IPS-20b (cell line): ENCODE data around the gene SNX19.
"Not testable (repeated sequence)": the region's sequence is repeated elsewhere in the genome, so short reads cannot be mapped to it uniquely, and the experiment has no call there.

Experiments
- H3K27ac ChIP-seq: one replicate; pipeline ENCODE4 v1.5.1; 2013; ENCODE audit warnings: low read length
- H3K27me3 ChIP-seq: 2 replicates; pipeline ENCODE4 v1.6.1; 2013; ENCODE audit warnings: mild to moderate bottlenecking, low read length, inconsistent platforms; ENCODE audit not compliant: insufficient read depth
- H3K36me3 ChIP-seq: 2 replicates; pipeline ENCODE4 v1.6.1; 2013; ENCODE audit warnings: low read depth, mild to moderate bottlenecking, inconsistent platforms, low read length, moderate library complexity; ENCODE audit not compliant: insufficient read depth
- H3K4me1 ChIP-seq: 2 replicates; pipeline ENCODE4 v1.6.1; 2013; ENCODE audit warnings: mild to moderate bottlenecking, control low read depth, inconsistent platforms, low read length, moderate library complexity; ENCODE audit not compliant: insufficient read depth
- H3K4me3 ChIP-seq: 2 replicates; pipeline ENCODE4 v1.5.1; 2013; ENCODE audit warnings: mild to moderate bottlenecking, low read length, inconsistent platforms
- H3K9ac ChIP-seq: 2 replicates; pipeline ENCODE4 v1.6.1; 2013; ENCODE audit warnings: low read depth, mild to moderate bottlenecking, inconsistent platforms, low read length, moderate library complexity
- H3K9me3 ChIP-seq: 2 replicates; pipeline ENCODE4 v1.6.1; 2013; ENCODE audit warnings: mild to moderate bottlenecking, low read depth, low read length, inconsistent platforms; ENCODE audit not compliant: insufficient read depth

Gene SNX19

GRCh38 chr11:130920612-130921011 lies 4.3 kb upstream of the SNX19 start:
- Histone ChIP-seq H3K4me3 (peak overlapping the region; percentile 7; the same call in 1 of the 2 replicates), H3K27me3 (peaks cover 18% of the 10 kb centered on the region), H3K4me1 (peaks cover 14% of the 10 kb centered on the region; the same call in 1 of the 2 replicates)
- H3K36me3 ChIP-seq, H3K27ac ChIP-seq, H3K9me3 ChIP-seq, H3K9ac ChIP-seq: not testable (repeated sequence)

GRCh38 chr11:130918081-130918480 lies 1.8 kb upstream of the SNX19 start:
- Histone ChIP-seq H3K9me3 (no peaks in the 10 kb centered on the region), H3K27ac (no peak overlapping the region), H3K4me1 (peaks cover 15% of the 10 kb centered on the region; the same call in 1 of the 2 replicates)

GRCh38 chr11:130916910-130917309 lies 631 bp upstream of the SNX19 start:
- Histone ChIP-seq H3K36me3 (peaks cover 20% of the 10 kb centered on the region; the same call in 1 of the 2 replicates), H3K4me1 (peaks cover 15% of the 10 kb centered on the region; the same call in 1 of the 2 replicates), H3K9me3 (no peaks in the 10 kb centered on the region), H3K27ac (no peak overlapping the region), H3K4me3 (peak overlapping the region; percentile 94), H3K9ac (peak overlapping the region; percentile 54; the same call in 1 of the 2 replicates), H3K27me3 (peaks cover 18% of the 10 kb centered on the region)

More at GRCh38 chr11:130918081-130918480, 1.8 kb upstream of the SNX19 start:
- no peak overlapping the region for H3K4me3 ChIP-seq
- peaks cover 13% of the 10 kb centered on the region; the same call in 1 of the 2 replicates for H3K36me3 ChIP-seq
- H3K9ac ChIP-seq: no peak overlapping the region
- H3K27me3 ChIP-seq: peaks cover 18% of the 10 kb centered on the region

GRCh38 chr11:130915603-130916237 lies 559 bp downstream of the SNX19 start:
- H3K9ac ChIP-seq: peak overlapping the region; percentile 84; the same call in 1 of the 2 replicates

GRCh38 chr11:130913268-130913667 lies 3.0 kb downstream of the SNX19 start:
- 0 out of 2 replicates have a peak, but pooled peaks cover 5% of the 10 kb centered on the region for H3K4me1 ChIP-seq
- H3K4me3 ChIP-seq: no peak overlapping the region
- H3K9me3 ChIP-seq: no peaks in the 10 kb centered on the region
- no peak overlapping the region for H3K9ac ChIP-seq
- H3K36me3 ChIP-seq: peaks cover 45% of the 10 kb centered on the region
- H3K27ac ChIP-seq: no peak overlapping the region
- peaks cover 18% of the 10 kb centered on the region for H3K27me3 ChIP-seq

More at GRCh38 chr11:130915603-130916237, 559 bp downstream of the SNX19 start:
- Histone ChIP-seq H3K4me3 (peak overlapping the region; percentile 94), H3K27me3 (peaks cover 18% of the 10 kb centered on the region), H3K9me3 (no peaks in the 10 kb centered on the region), H3K4me1 (peaks cover 12% of the 10 kb centered on the region; the same call in 1 of the 2 replicates), H3K36me3 (peaks cover 20% of the 10 kb centered on the region), H3K27ac (no peak overlapping the region)

- no peak overlapping the region for H3K9ac ChIP-seq
These were observed 3.7 kb downstream of the SNX19 start for GRCh38 chr11:130912552-130912951.

GRCh38 chr11:130911306-130911705 lies 5.0 kb downstream of the SNX19 start:
- no peaks in the 10 kb centered on the region for H3K27me3 ChIP-seq
- 0 out of 2 replicates have a peak, but pooled peaks cover 5% of the 10 kb centered on the region for H3K4me1 ChIP-seq
- H3K36me3 ChIP-seq: peaks cover 64% of the 10 kb centered on the region
- no peak overlapping the region for H3K4me3 ChIP-seq
- H3K9me3 ChIP-seq: no peaks in the 10 kb centered on the region
- no peak overlapping the region for H3K27ac ChIP-seq
- no peak overlapping the region for H3K9ac ChIP-seq

More at GRCh38 chr11:130912552-130912951, 3.7 kb downstream of the SNX19 start:
- peaks cover 52% of the 10 kb centered on the region for H3K36me3 ChIP-seq
- H3K4me1 ChIP-seq: 0 out of 2 replicates have a peak, but pooled peaks cover 5% of the 10 kb centered on the region
- peaks cover 10% of the 10 kb centered on the region for H3K27me3 ChIP-seq
- no peak overlapping the region for H3K4me3 ChIP-seq
- H3K9me3 ChIP-seq: no peaks in the 10 kb centered on the region
- no peak overlapping the region for H3K27ac ChIP-seq

GRCh38 chr11:130909650-130910049 lies 6.6 kb downstream of the SNX19 start:
- H3K9me3 ChIP-seq: no peaks in the 10 kb centered on the region
- peaks cover 81% of the 10 kb centered on the region for H3K36me3 ChIP-seq
- no peak overlapping the region for H3K27ac ChIP-seq

GRCh38 chr11:130908770-130909625 lies 7.3 kb downstream of the SNX19 start:
- H3K36me3 ChIP-seq: peaks cover 83% of the 10 kb centered on the region

More at GRCh38 chr11:130909650-130910049, 6.6 kb downstream of the SNX19 start:
- H3K4me1 ChIP-seq: no peaks in the 10 kb centered on the region
- H3K27me3 ChIP-seq: no peaks in the 10 kb centered on the region
- H3K4me3 ChIP-seq: no peak overlapping the region
- no peak overlapping the region for H3K9ac ChIP-seq

GRCh38 chr11:130908061-130908460 lies 8.2 kb downstream of the SNX19 start:
- H3K27me3 ChIP-seq: no peaks in the 10 kb centered on the region
- H3K4me3 ChIP-seq: no peak overlapping the region
- no peaks in the 10 kb centered on the region for H3K4me1 ChIP-seq
- H3K36me3 ChIP-seq: peaks cover 82% of the 10 kb centered on the region
- no peak overlapping the region for H3K9ac ChIP-seq
- no peak overlapping the region for H3K27ac ChIP-seq
- H3K9me3 ChIP-seq: no peaks in the 10 kb centered on the region

More at GRCh38 chr11:130908770-130909625, 7.3 kb downstream of the SNX19 start:
- H3K4me3 ChIP-seq: no peak overlapping the region
- no peaks in the 10 kb centered on the region for H3K9me3 ChIP-seq
- H3K27me3 ChIP-seq: no peaks in the 10 kb centered on the region
- no peaks in the 10 kb centered on the region for H3K4me1 ChIP-seq
- no peak overlapping the region for H3K9ac ChIP-seq
- no peak overlapping the region for H3K27ac ChIP-seq

- Histone ChIP-seq H3K9me3 (no peaks in the 10 kb centered on the region), H3K4me1 (no peaks in the 10 kb centered on the region), H3K27me3 (no peaks in the 10 kb centered on the region), H3K27ac (no peak overlapping the region), H3K4me3 (no peak overlapping the region), H3K9ac (no peak overlapping the region), H3K36me3 (peaks cover 83% of the 10 kb centered on the region)
These were observed 9.1 kb downstream of the SNX19 start for GRCh38 chr11:130907229-130907628.
